ENCODE results near the gene MUC13. TPM values are rescaled to one million over a fixed set of nuclear protein-coding genes. Genes with fewer than 3 reads are reported as not detected.

The MUC13 gene
- total RNA-seq, 2 donors from 2014 or later, result 0.66 to 1.6 TPM

DNA sequence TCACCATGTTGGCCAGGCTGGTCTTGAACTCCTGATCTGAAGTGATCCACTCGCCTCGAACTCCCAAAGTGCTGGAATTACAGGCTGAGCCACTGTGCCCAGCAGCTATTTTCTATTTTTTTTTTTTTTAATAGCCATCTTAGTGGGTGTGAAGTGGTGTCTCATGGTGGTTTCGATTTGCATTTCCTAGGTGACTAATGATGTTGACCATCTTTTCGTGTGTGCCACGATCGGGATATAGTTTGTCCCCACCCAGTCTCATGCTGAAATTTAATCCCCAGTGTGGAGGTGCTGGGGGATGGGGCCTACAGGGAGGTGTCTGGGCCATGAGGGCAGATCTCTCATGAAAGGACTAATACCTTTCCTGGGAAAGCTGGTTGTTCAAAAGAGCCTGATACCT is 41.8 kb upstream of the MUC13 start:
- peaks cover 17% of the 10 kb centered on the region for H3K4me1 ChIP-seq
- TF ChIP-seq, protein P1, sequence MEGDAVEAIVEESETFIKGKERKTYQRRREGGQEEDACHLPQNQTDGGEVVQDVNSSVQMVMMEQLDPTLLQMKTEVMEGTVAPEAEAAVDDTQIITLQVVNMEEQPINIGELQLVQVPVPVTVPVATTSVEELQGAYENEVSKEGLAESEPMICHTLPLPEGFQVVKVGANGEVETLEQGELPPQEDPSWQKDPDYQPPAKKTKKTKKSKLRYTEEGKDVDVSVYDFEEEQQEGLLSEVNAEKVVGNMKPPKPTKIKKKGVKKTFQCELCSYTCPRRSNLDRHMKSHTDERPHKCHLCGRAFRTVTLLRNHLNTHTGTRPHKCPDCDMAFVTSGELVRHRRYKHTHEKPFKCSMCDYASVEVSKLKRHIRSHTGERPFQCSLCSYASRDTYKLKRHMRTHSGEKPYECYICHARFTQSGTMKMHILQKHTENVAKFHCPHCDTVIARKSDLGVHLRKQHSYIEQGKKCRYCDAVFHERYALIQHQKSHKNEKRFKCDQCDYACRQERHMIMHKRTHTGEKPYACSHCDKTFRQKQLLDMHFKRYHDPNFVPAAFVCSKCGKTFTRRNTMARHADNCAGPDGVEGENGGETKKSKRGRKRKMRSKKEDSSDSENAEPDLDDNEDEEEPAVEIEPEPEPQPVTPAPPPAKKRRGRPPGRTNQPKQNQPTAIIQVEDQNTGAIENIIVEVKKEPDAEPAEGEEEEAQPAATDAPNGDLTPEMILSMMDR (IDR thresholded peaks at IDR 0.05), result no peak
- TF ChIP-seq POLR2A (IDR thresholded peaks at IDR 0.05), result no peak
- no peak for ATAC-seq

GRCh38 chr3:124974691-124975090 is 40.1 kb upstream of the MUC13 start:
- intact Hi-C loops (cut with DNase I), result no loop called here
- DNase-seq, result no peak
- WGBS, 2 donors, result 100% methylated on average over 2 of the region's 2 CpGs
- H3K9me3 ChIP-seq, result no peaks in the 10 kb centered on the region
- H3K36me3 ChIP-seq (replicated peaks in 1 of 2; ENCODE audit: insufficient read depth in 1 of 2, low read depth in 2 of 2), result peaks cover 0 to 3% of the 10 kb centered on the region in 2 donors
- no peak overlapping the region for H3K27ac ChIP-seq
- ATAC-seq, result no peak
- H3K4me3 ChIP-seq, result no peak overlapping the region
- H3K4me1 ChIP-seq, result peaks cover 17% of the 10 kb centered on the region
- TF ChIP-seq POLR2A (IDR thresholded peaks at IDR 0.05), result no peak
- TF ChIP-seq, protein P1 (IDR thresholded peaks at IDR 0.05), result no peak
- H3K27me3 ChIP-seq, result no peaks in the 10 kb centered on the region

More for the DNA sequence above, 41.8 kb upstream of the MUC13 start:
- DNase-seq, result no peak
- no peaks in the 10 kb centered on the region for H3K9me3 ChIP-seq
- H3K36me3 ChIP-seq (replicated peaks in 1 of 2; ENCODE audit: insufficient read depth in 1 of 2, low read depth in 2 of 2), result peaks cover 0 to 3% of the 10 kb centered on the region in 2 donors
- H3K27me3 ChIP-seq, result no peaks in the 10 kb centered on the region
- no peak overlapping the region for H3K27ac ChIP-seq
- intact Hi-C loops (cut with DNase I), result no loop called here
- no peak overlapping the region for H3K4me3 ChIP-seq
- 79 to 91% methylated on average over 6 of the region's 6 CpGs for WGBS, 2 donors

GRCh38 chr3:124973290-124973689 is 38.7 kb upstream of the MUC13 start:
- TF ChIP-seq, protein P1 (IDR thresholded peaks at IDR 0.05), result no peak
- TF ChIP-seq POLR2A (IDR thresholded peaks at IDR 0.05), result no peak
- H3K27me3 ChIP-seq, result no peaks in the 10 kb centered on the region
- DNase-seq (no peak), ATAC-seq (no peak)
- H3K36me3 ChIP-seq (replicated peaks in 1 of 2; ENCODE audit: insufficient read depth in 1 of 2, low read depth in 2 of 2), result peaks cover 0 to 3% of the 10 kb centered on the region in 2 donors
- H3K4me1 ChIP-seq, result peaks cover 17% of the 10 kb centered on the region
- H3K4me3 ChIP-seq, result no peak overlapping the region
- intact Hi-C loops (cut with DNase I), result no loop called here
- no peaks in the 10 kb centered on the region for H3K9me3 ChIP-seq
- H3K27ac ChIP-seq, result no peak overlapping the region

DNA sequence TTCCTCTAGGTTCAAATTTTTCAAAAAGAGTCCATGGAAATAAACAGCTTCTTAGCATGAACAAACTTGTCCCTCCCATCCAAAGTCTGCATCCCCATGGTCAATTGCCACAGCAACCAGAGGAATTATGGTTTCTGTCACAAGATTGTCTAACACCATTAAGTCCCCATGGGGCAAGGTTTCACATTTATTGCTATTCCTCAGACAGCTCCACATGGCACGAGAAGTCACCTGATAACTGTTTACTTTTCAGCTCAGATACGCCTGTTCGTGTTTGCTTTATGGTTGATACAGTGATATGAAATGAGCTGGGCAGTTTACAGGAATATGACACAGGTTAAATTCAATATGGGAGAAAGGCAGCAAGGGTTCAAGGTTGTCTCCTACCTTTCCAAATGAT is 37.9 kb upstream of the MUC13 start:
- WGBS, 2 donors, result 13 to 23% methylated on average over 3 of the region's 3 CpGs
- DNase-seq, result peak in 2 of 4 donors; percentile 43 to 59

More for the DNA sequence above, 37.9 kb upstream of the MUC13 start:
- no peaks in the 10 kb centered on the region for H3K9me3 ChIP-seq
- peaks cover 17% of the 10 kb centered on the region for H3K4me1 ChIP-seq
- ATAC-seq, result peak; percentile 88
- intact Hi-C loops (cut with DNase I), result no loop called here
- no peak for TF ChIP-seq POLR2A (IDR thresholded peaks at IDR 0.05)
- TF ChIP-seq, protein P1 (IDR thresholded peaks at IDR 0.05), result no peak
- peak overlapping the region in 1 of 4 donors; percentile 1 for H3K27ac ChIP-seq
- no peak overlapping the region for H3K4me3 ChIP-seq
- no peaks in the 10 kb centered on the region for H3K27me3 ChIP-seq
- no peaks in the 10 kb centered on the region for H3K36me3 ChIP-seq (replicated peaks in 1 of 2; ENCODE audit: insufficient read depth in 1 of 2, low read depth in 2 of 2)

Measured in body of pancreas (tissue), 4 donors.